GM23338 (cell line): ENCODE measurements around the gene TMED10. TPM values are rescaled to one million over a fixed set of nuclear protein-coding genes. Genes with fewer than 3 reads are reported as not detected.

Experiments used
- ATAC-seq: fragments of 200-7000 bp; cut with Tn5 transposase; 3 replicates; pipeline ENCODE4 v1.9.1; 2020
- DNase-seq: peaks from one replicate; pipeline ENCODE4 v3.0.0-alpha.2; 2015; ENCODE audit warnings: low spot score
- H2AFZ ChIP-seq: fragments of 200-600 bp; sonication (generic); 2 replicates; pipeline ENCODE4 v1.8.0; 2016; ENCODE audit warnings: antibody characterized with exemption, mild to moderate bottlenecking, moderate library complexity
- H3F3A ChIP-seq: fragments of 200-600 bp; sonication (generic); replicated peaks from 2 replicates; pipeline ENCODE4 v1.8.0; 2017; ENCODE audit warnings: antibody characterized with exemption, mixed run types, low read depth
- H3K27ac ChIP-seq: fragments of 200-600 bp; sonication (generic); 2 replicates; pipeline ENCODE4 v1.6.1; 2016; ENCODE audit warnings: low read depth
- H3K27me3 ChIP-seq: fragments of 200-600 bp; sonication (generic); 2 replicates; pipeline ENCODE4 v1.8.0; 2016; ENCODE audit warnings: mild to moderate bottlenecking, mixed run types, moderate library complexity; ENCODE audit not compliant: insufficient read depth
- H3K36me3 ChIP-seq: fragments of 200-600 bp; sonication (generic); 2 replicates; pipeline ENCODE4 v1.8.0; 2016; ENCODE audit warnings: mild to moderate bottlenecking; ENCODE audit not compliant: insufficient read depth
- H3K4me1 ChIP-seq: fragments of 200-600 bp; sonication (generic); 2 replicates; pipeline ENCODE4 v1.8.0; 2016; ENCODE audit warnings: mild to moderate bottlenecking, moderate library complexity; ENCODE audit not compliant: insufficient read depth
- H3K4me2 ChIP-seq: fragments of 200-600 bp; sonication (generic); 2 replicates; pipeline ENCODE4 v1.7.1; 2017; ENCODE audit warnings: mixed run types
- H3K4me3 ChIP-seq: fragments of 200-600 bp; sonication (generic); 2 replicates; pipeline ENCODE4 v1.6.1; 2016; ENCODE audit warnings: mixed run types
- H3K79me2 ChIP-seq: fragments of 200-600 bp; sonication (generic); replicated peaks from 2 replicates; pipeline ENCODE4 v1.8.0; 2017; ENCODE audit warnings: mild to moderate bottlenecking; ENCODE audit not compliant: insufficient read depth
- H3K9me2 ChIP-seq: fragments of 200-600 bp; sonication (generic); 2 replicates; pipeline ENCODE4 v1.8.0; 2017; ENCODE audit not compliant: insufficient read depth
- H4K20me1 ChIP-seq: fragments of 200-600 bp; sonication (generic); replicated peaks from 2 replicates; pipeline ENCODE4 v1.8.0; 2017; ENCODE audit warnings: mild to moderate bottlenecking; ENCODE audit not compliant: insufficient read depth
- H3K27ac Mint-ChIP-seq: 2 replicates; pipeline ENCODE4 v1.8.0; 2020; ENCODE audit warnings: inconsistent platforms, mild to moderate bottlenecking, moderate library complexity, mixed read lengths
- H3K27me3 Mint-ChIP-seq: 3 replicates; pipeline ENCODE4 v1.8.0; 2022; ENCODE audit warnings: low read depth, mild to moderate bottlenecking, moderate library complexity, mixed read lengths, inconsistent platforms; ENCODE audit not compliant: insufficient read depth, poor library complexity
- H3K36me3 Mint-ChIP-seq: 3 replicates; pipeline ENCODE4 v1.8.0; 2021; ENCODE audit warnings: low read depth, mild to moderate bottlenecking, inconsistent platforms, moderate library complexity, mixed read lengths
- H3K4me1 Mint-ChIP-seq: 3 replicates; pipeline ENCODE4 v1.8.0; 2020; ENCODE audit warnings: mild to moderate bottlenecking, inconsistent platforms, mixed read lengths
- H3K4me3 Mint-ChIP-seq: 3 replicates; pipeline ENCODE4 v1.8.0; 2021; ENCODE audit warnings: moderate library complexity, mild to moderate bottlenecking, inconsistent platforms, mixed read lengths
- H3K9me3 Mint-ChIP-seq: 3 replicates; pipeline ENCODE4 v1.8.0; 2020; ENCODE audit warnings: moderate library complexity, mild to moderate bottlenecking, inconsistent platforms, mixed read lengths
- CREB1 ChIP-seq: fragments of 250-450 bp; sonication (Bioruptor Pico); IDR thresholded peaks from 2 replicates; pipeline ENCODE4 v1.5.0; 2020; ENCODE audit warnings: low read depth, mild to moderate bottlenecking, moderate library complexity
- JUNB ChIP-seq: IDR thresholded peaks from one replicate; pipeline ENCODE4 v1.6.1; 2016; ENCODE audit warnings: antibody characterized with exemption; ENCODE audit not compliant: unreplicated experiment
- polyA plus RNA-seq: library from polyadenylated mRNA; unstranded; fragments of >200 nt; fragmentation: Nextera tagmentation; extraction: Ambion mirVana; gene quantifications from 2 replicates; pipeline ENCODE4 v1.2.1, GENCODE V29; 2016
- total RNA-seq: library from RNA; depleted of rRNA; stranded (reverse); fragments of >200 nt; shearing (Covaris generic); gene quantifications from 2 replicates; pipeline ENCODE4 v1.2.3, GENCODE V29; 2014
- TF ChIP-seq, protein P1 (sequence below): IDR thresholded peaks from one replicate; pipeline ENCODE4 v1.6.1; 2018; ENCODE audit warnings: antibody characterized with exemption; ENCODE audit not compliant: unreplicated experiment
- TF ChIP-seq, protein P2 (sequence below): IDR thresholded peaks from 2 replicates; pipeline ENCODE4 v1.6.1; 2016; ENCODE audit warnings: antibody characterized with exemption
- TF ChIP-seq, protein P3 (sequence below): fragments of 250-450 bp; sonication (Bioruptor Pico); IDR thresholded peaks from 2 replicates; pipeline ENCODE4 v1.5.0; 2020; ENCODE audit warnings: mild to moderate bottlenecking, moderate library complexity

The TMED10 gene
- total and polyA plus RNA-seq, 2 experiments from 2014 or later, result 180 to 196 TPM

DNA sequence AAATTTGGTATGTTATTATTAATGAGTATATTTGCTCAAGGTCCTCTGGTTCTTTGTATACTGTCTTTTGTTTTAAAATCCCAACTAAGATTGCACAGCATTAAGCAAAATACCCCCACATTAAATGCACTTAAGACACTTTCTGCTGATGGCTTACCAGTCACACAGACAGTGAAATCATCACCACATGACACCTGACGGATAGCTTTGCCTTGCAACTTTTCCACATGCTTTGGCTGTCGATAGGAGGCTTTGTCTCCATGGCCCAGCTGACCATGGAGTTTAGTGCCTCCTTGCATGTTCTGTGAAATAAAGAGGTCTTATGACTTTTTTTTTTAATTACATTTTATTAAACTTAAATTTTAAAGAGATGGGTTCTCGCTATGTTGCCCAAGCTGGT, 69.2 kb downstream of the TMED10 start (continued):
- TF ChIP-seq, protein P1, sequence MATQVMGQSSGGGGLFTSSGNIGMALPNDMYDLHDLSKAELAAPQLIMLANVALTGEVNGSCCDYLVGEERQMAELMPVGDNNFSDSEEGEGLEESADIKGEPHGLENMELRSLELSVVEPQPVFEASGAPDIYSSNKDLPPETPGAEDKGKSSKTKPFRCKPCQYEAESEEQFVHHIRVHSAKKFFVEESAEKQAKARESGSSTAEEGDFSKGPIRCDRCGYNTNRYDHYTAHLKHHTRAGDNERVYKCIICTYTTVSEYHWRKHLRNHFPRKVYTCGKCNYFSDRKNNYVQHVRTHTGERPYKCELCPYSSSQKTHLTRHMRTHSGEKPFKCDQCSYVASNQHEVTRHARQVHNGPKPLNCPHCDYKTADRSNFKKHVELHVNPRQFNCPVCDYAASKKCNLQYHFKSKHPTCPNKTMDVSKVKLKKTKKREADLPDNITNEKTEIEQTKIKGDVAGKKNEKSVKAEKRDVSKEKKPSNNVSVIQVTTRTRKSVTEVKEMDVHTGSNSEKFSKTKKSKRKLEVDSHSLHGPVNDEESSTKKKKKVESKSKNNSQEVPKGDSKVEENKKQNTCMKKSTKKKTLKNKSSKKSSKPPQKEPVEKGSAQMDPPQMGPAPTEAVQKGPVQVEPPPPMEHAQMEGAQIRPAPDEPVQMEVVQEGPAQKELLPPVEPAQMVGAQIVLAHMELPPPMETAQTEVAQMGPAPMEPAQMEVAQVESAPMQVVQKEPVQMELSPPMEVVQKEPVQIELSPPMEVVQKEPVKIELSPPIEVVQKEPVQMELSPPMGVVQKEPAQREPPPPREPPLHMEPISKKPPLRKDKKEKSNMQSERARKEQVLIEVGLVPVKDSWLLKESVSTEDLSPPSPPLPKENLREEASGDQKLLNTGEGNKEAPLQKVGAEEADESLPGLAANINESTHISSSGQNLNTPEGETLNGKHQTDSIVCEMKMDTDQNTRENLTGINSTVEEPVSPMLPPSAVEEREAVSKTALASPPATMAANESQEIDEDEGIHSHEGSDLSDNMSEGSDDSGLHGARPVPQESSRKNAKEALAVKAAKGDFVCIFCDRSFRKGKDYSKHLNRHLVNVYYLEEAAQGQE, result no peak
- TF ChIP-seq, protein P2, sequence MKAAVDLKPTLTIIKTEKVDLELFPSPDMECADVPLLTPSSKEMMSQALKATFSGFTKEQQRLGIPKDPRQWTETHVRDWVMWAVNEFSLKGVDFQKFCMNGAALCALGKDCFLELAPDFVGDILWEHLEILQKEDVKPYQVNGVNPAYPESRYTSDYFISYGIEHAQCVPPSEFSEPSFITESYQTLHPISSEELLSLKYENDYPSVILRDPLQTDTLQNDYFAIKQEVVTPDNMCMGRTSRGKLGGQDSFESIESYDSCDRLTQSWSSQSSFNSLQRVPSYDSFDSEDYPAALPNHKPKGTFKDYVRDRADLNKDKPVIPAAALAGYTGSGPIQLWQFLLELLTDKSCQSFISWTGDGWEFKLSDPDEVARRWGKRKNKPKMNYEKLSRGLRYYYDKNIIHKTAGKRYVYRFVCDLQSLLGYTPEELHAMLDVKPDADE, result no peak
- no peak for TF ChIP-seq JUNB
- TF ChIP-seq CREB1 (CRISPR knock-in tag), result no peak

DNA sequence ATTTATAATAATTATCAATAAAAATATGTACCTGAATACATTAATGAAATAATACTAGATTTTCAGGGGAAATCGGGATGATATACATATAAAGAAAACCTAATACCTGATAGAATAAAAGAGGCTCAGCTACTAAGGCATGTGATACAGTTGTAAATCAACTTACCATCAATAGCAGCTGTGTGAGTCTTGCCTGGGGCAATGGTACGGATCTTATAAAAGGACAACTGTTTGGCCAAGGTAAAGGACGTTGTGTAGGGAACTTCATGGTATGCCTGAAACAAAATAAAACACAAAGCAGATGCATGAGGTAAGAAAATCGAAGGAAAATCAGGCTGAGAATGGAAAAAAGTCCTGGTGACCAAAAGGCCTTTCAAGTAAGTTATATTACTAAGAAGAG, 74.9 kb downstream of the TMED10 start:
- Histone ChIP-seq H3K27ac (no peak overlapping the region), H3K27me3 (no peaks in the 10 kb centered on the region), H3K4me1 (no peaks in the 10 kb centered on the region), H3K79me2 (no peaks in the 10 kb centered on the region), H3K9me2 (no peaks in the 10 kb centered on the region), H4K20me1 (peaks cover 4% of the 10 kb centered on the region; the same call in 1 of the 2 replicates), H3K4me2 (no peak overlapping the region), H3K36me3 (peaks cover 13% of the 10 kb centered on the region), H3K4me3 (no peak overlapping the region), H3F3A (no peaks in the 10 kb centered on the region; the same call in 1 of the 2 replicates), H2AFZ (no peak overlapping the region)
- TF ChIP-seq, protein P3, sequence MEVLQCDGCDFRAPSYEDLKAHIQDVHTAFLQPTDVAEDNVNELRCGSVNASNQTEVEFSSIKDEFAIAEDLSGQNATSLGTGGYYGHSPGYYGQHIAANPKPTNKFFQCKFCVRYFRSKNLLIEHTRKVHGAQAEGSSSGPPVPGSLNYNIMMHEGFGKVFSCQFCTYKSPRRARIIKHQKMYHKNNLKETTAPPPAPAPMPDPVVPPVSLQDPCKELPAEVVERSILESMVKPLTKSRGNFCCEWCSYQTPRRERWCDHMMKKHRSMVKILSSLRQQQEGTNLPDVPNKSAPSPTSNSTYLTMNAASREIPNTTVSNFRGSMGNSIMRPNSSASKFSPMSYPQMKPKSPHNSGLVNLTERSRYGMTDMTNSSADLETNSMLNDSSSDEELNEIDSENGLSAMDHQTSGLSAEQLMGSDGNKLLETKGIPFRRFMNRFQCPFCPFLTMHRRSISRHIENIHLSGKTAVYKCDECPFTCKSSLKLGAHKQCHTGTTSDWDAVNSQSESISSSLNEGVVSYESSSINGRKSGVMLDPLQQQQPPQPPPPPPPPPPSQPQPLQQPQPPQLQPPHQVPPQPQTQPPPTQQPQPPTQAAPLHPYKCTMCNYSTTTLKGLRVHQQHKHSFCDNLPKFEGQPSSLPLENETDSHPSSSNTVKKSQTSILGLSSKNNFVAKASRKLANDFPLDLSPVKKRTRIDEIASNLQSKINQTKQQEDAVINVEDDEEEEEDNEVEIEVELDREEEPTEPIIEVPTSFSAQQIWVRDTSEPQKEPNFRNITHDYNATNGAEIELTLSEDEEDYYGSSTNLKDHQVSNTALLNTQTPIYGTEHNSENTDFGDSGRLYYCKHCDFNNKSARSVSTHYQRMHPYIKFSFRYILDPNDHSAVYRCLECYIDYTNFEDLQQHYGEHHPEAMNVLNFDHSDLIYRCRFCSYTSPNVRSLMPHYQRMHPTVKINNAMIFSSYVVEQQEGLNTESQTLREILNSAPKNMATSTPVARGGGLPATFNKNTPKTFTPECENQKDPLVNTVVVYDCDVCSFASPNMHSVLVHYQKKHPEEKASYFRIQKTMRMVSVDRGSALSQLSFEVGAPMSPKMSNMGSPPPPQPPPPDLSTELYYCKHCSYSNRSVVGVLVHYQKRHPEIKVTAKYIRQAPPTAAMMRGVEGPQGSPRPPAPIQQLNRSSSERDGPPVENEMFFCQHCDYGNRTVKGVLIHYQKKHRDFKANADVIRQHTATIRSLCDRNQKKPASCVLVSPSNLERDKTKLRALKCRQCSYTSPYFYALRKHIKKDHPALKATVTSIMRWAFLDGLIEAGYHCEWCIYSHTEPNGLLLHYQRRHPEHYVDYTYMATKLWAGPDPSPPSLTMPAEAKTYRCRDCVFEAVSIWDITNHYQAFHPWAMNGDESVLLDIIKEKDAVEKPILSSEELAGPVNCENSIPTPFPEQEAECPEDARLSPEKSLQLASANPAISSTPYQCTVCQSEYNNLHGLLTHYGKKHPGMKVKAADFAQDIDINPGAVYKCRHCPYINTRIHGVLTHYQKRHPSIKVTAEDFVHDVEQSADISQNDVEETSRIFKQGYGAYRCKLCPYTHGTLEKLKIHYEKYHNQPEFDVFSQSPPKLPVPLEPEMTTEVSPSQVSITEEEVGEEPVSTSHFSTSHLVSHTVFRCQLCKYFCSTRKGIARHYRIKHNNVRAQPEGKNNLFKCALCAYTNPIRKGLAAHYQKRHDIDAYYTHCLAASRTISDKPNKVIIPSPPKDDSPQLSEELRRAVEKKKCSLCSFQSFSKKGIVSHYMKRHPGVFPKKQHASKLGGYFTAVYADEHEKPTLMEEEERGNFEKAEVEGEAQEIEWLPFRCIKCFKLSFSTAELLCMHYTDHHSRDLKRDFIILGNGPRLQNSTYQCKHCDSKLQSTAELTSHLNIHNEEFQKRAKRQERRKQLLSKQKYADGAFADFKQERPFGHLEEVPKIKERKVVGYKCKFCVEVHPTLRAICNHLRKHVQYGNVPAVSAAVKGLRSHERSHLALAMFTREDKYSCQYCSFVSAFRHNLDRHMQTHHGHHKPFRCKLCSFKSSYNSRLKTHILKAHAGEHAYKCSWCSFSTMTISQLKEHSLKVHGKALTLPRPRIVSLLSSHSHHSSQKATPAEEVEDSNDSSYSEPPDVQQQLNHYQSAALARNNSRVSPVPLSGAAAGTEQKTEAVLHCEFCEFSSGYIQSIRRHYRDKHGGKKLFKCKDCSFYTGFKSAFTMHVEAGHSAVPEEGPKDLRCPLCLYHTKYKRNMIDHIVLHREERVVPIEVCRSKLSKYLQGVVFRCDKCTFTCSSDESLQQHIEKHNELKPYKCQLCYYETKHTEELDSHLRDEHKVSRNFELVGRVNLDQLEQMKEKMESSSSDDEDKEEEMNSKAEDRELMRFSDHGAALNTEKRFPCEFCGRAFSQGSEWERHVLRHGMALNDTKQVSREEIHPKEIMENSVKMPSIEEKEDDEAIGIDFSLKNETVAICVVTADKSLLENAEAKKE, result no peak
- Mint-ChIP-seq H3K27ac (no peak overlapping the region), H3K36me3 (peaks cover 79% of the 10 kb centered on the region), H3K9me3 (no peaks in the 10 kb centered on the region), H3K27me3 (no peaks in the 10 kb centered on the region), H3K4me1 (no peaks in the 10 kb centered on the region), H3K4me3 (no peak overlapping the region)
- DNase-seq (no peak), ATAC-seq (no peak)
